ENCODE measurements around the gene LRTM1. TPM values are rescaled to one million over a fixed set of nuclear protein-coding genes. Genes with fewer than 3 reads are reported as not detected.

The LRTM1 gene
- total RNA-seq (not detected in 2 replicates), polyA plus RNA-seq (not detected in 2 replicates), polyA minus RNA-seq (not detected in 2 replicates), Bru-seq, nascent RNA (not detected), BruChase-seq, experiment 1, labeled RNA remaining after a 6-hour chase (not detected), BruChase-seq, experiment 2, labeled RNA remaining after a 2-hour chase (not detected)
- not detected in 2 replicates for polyA plus RNA-seq (2011; cell fraction: cytosol; rRNA removed)
- polyA plus RNA-seq (2011; cell fraction: nucleus; rRNA removed): not detected in 2 replicates
- polyA plus RNA-seq (2012): not detected in 2 replicates
- polyA minus RNA-seq (2011; cell fraction: cytosol; rRNA and poly(A)+ RNA removed): not detected
- polyA minus RNA-seq (2011; cell fraction: nucleus; rRNA and poly(A)+ RNA removed): not detected in 2 replicates
- long read RNA-seq: 0 reads

GRCh38 chr3:54928046-54928770 lies at the start of gene LRTM1:
Gene LRTM1 (minus strand): TSS chr3:54928059. CDS start chr3:54927911, 148 bp downstream.
- POLR2A ChIA-PET: no interaction called here
- CTCF ChIA-PET: no interaction called here
- Histone ChIP-seq H3K79me2 (ENCODE audit: control insufficient read depth, insufficient read depth, low read length) (no peaks in the 10 kb centered on the region), H2AFZ (ENCODE audit: low read depth, low read length) (no peak within 1 kb of the TSS), H3K4me3 (replicated peaks in 1 of 3; ENCODE audit: insufficient read depth in 1 of 3, low read depth in 1 of 3, low read length in 3 of 3) (no peak within 1 kb of the TSS), H3K9me1 (replicated peaks; ENCODE audit: control insufficient read depth, extremely low read depth, insufficient read depth, low read length) (no peaks in the 10 kb centered on the region), H3K27me3 (ENCODE audit: control insufficient read depth in 2 of 2, insufficient read depth in 2 of 2, low read length in 2 of 2) (no peaks in the 10 kb centered on the region), H3K4me2 (ENCODE audit: insufficient read depth, low read length) (no peak within 1 kb of the TSS), H3K4me1 (ENCODE audit: control insufficient read depth, extremely low read depth, insufficient read depth, low read length) (no peaks in the 10 kb centered on the region), H4K20me1 (replicated peaks; ENCODE audit: control insufficient read depth, extremely low read depth, insufficient read depth, low read length) (no peaks in the 10 kb centered on the region), H3K27ac (ENCODE audit: insufficient read depth, low read depth, low read length) (no peak within 1 kb of the TSS), H3K36me3 (ENCODE audit: control insufficient read depth in 2 of 2, extremely low read depth in 1 of 2, insufficient read depth in 2 of 2, low read length in 2 of 2) (no peaks in the 10 kb centered on the region), H3K9me3 (replicated peaks; ENCODE audit: control insufficient read depth, insufficient read depth, low read length) (no peaks in the 10 kb centered on the region), H3K9ac (replicated peaks; ENCODE audit: extremely low read depth, insufficient read depth, low read length) (no peak within 1 kb of the TSS)
- TF ChIP-seq GATA2 (IDR thresholded peaks at IDR 0.05; ENCODE audit: insufficient read depth, insufficient read length, low read depth, low read length): no peak
- TF ChIP-seq CTCF (IDR thresholded peaks at IDR 0.05; ENCODE audit: extremely low read depth in 1 of 2, insufficient read depth in 1 of 2, low read depth in 1 of 2, low read length in 2 of 2): no peak
- no peak for TF ChIP-seq POLR2AphosphoS5 (IDR thresholded peaks at IDR 0.05; ENCODE audit: insufficient read depth, low read depth, low read length)
- TF ChIP-seq POLR2A (IDR thresholded peaks at IDR 0.05; ENCODE audit: low read depth, low read length): no peak
- no peak for TF ChIP-seq MAX (IDR thresholded peaks at IDR 0.05; ENCODE audit: insufficient read depth, insufficient read length)
- TF ChIP-seq EZH2 (IDR thresholded peaks at IDR 0.05; ENCODE audit: borderline replicate concordance, low read depth, low read length, severe bottlenecking): no peak
- no peak for TF ChIP-seq MYC (IDR thresholded peaks at IDR 0.05; ENCODE audit: low read depth, low read length)
- TF ChIP-seq JUN (IDR thresholded peaks at IDR 0.05; ENCODE audit: borderline replicate concordance, insufficient read depth, insufficient read length, low read depth): no peak
- no peak for TF ChIP-seq FOS (IDR thresholded peaks at IDR 0.05; ENCODE audit: borderline replicate concordance, insufficient read depth, low read length)
- DNase-seq (ENCODE audit: low read depth, low spot score): no peak
- dilution Hi-C loops (cut with MboI; ENCODE audit: extremely low pct_ligation_motif_present, low sequenced_read_pairs) (no loop called here), intact Hi-C loops (cut with micrococcal nuclease) (no loop called here)
- no TSS peak for BruUV-seq (replicated peaks)
- FAIRE-seq: no peak
